ENCODE results near the gene GSTO2. TPM values are rescaled to one million over a fixed set of nuclear protein-coding genes. Genes with fewer than 3 reads are reported as not detected.

The GSTO2 gene
- total and polyA plus RNA-seq, 10 of the 15 experiments (the other 5 are each of a cell fraction or from before 2014, with no cell fraction given) = 0.16 to 0.86 (median 0.46) TPM

DNA sequence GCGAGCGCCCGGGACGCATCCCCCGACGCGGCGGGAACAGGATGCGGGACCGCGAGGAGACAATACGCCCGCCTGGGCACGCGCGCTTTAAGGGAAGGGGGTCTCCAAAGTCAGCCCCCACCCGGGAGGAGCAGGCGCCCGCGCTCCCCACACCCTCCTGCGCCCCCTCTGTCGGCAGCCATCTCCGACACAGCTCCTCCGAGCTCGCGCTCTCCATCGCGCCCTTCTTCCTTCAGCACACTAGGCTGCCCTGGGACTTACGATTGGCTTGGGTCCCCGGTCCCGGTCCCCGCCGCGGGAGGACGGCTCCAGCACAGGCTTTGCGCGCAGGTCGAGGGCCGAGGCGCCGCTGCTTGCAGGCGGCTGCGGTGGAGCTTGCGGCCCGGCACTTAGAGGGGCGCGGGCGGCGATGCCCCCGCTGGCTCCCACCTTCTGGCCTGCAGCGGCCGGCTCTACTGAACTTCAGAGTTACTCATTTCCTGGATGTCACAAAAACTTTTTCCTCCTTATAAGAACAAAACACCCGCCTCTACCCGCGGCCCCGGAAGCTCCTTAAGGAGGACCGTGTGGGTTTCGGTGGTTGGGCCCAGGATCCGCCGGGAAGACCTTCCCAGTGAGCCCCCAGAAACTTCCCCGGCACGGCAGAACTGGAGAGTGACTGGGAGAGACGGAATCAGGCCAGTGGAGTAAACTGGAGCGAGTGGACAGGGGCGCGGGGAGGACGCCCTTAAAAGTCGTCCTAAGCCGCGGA is 69.2 kb downstream of the GSTO2 start, which contains the start of gene ITPRIP (continued):
- TF ChIP-seq, protein P1, sequence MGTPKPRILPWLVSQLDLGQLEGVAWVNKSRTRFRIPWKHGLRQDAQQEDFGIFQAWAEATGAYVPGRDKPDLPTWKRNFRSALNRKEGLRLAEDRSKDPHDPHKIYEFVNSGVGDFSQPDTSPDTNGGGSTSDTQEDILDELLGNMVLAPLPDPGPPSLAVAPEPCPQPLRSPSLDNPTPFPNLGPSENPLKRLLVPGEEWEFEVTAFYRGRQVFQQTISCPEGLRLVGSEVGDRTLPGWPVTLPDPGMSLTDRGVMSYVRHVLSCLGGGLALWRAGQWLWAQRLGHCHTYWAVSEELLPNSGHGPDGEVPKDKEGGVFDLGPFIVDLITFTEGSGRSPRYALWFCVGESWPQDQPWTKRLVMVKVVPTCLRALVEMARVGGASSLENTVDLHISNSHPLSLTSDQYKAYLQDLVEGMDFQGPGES (IDR thresholded peaks at IDR 0.05) = 0 out of 2 replicates have a peak, but pooled peaks have one; percentile 30
- no peak for TF ChIP-seq ATF3 (IDR thresholded peaks at IDR 0.05; ENCODE audit: borderline replicate concordance, extremely low read depth, low read depth, low read length)
- TF ChIP-seq, protein P2, sequence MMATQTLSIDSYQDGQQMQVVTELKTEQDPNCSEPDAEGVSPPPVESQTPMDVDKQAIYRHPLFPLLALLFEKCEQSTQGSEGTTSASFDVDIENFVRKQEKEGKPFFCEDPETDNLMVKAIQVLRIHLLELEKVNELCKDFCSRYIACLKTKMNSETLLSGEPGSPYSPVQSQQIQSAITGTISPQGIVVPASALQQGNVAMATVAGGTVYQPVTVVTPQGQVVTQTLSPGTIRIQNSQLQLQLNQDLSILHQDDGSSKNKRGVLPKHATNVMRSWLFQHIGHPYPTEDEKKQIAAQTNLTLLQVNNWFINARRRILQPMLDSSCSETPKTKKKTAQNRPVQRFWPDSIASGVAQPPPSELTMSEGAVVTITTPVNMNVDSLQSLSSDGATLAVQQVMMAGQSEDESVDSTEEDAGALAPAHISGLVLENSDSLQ (IDR thresholded peaks at IDR 0.05) = no peak
- peak; percentile 67 for TF ChIP-seq SP1 (IDR thresholded peaks at IDR 0.05; ENCODE audit: low read depth, low read length)
- TF ChIP-seq NFXL1 (IDR thresholded peaks at IDR 0.05; ENCODE audit: borderline replicate concordance) = no peak
- peak; percentile 23; the same call in 1 of the 2 replicates for TF ChIP-seq FOXM1 (IDR thresholded peaks at IDR 0.05; ENCODE audit: low read depth, low read length)
- TF ChIP-seq NRF1 (conservative IDR thresholded peaks at IDR 0.05; ENCODE audit: low read depth, low read length) = no peak
- TF ChIP-seq ZBTB33 (IDR thresholded peaks at IDR 0.05) = no peak
- peak; percentile 50; the same call in 1 of the 2 replicates for TF ChIP-seq TAF1 (IDR thresholded peaks at IDR 0.05; ENCODE audit: borderline replicate concordance, low read depth, low read length)
- 0 out of 4 replicates have a peak, but pooled peaks of 1 of the 2 experiments have one; percentile 14 for TF ChIP-seq EP300 (IDR thresholded peaks at IDR 0.05; ENCODE audit: borderline replicate concordance in 1 of 2, control insufficient read depth in 1 of 2, low read depth in 2 of 2, low read length in 2 of 2)
- no peak for TF ChIP-seq FOXK2 (IDR thresholded peaks at IDR 0.05)
- TF ChIP-seq RELA (IDR thresholded peaks at IDR 0.05; ENCODE audit: borderline replicate concordance, partially characterized antibody) = peak; percentile 44
- no peak for TF ChIP-seq ZNF24 (IDR thresholded peaks at IDR 0.05)
- TF ChIP-seq SMARCA5 (IDR thresholded peaks at IDR 0.05) = 0 out of 2 replicates have a peak, but pooled peaks have one; percentile 68
- TF ChIP-seq JUND (IDR thresholded peaks at IDR 0.05; ENCODE audit: low read depth, low read length) = no peak
- no peak for TF ChIP-seq CHD4 (IDR thresholded peaks at IDR 0.05)
- no peak for TF ChIP-seq ASH2L (IDR thresholded peaks at IDR 0.05; ENCODE audit: borderline replicate concordance, low read depth)
- TF ChIP-seq MYC (IDR thresholded peaks at IDR 0.05; ENCODE audit: insufficient read depth, insufficient read length, insufficient replicate concordance, low read length, severe bottlenecking) = no peak
- TF ChIP-seq SREBF2 (IDR thresholded peaks at IDR 0.05; ENCODE audit: low read length) = no peak
- no peak for TF ChIP-seq RAD51 (IDR thresholded peaks at IDR 0.05)
- TF ChIP-seq ESRRA (IDR thresholded peaks at IDR 0.05; ENCODE audit: low read length) = no peak
- peak; percentile 43; the same call in 1 of the 2 replicates for TF ChIP-seq PAX5 (IDR thresholded peaks at IDR 0.05; ENCODE audit: borderline replicate concordance, low read depth, low read length)

All from GM12878 (cell line).